Activated CD4-positive, CD25-positive, alpha-beta regulatory T cell treated with anti-CD3 and anti-CD28 coated beads, Interleukin-2, amount 50 U/mL, for 16 hours (primary cell): ENCODE data around the gene CRLF1.

ENCODE experiments used
- DNase-seq: peaks from one replicate; pipeline ENCODE4 v3.0.0-alpha.2; 2020; ENCODE audit warnings: low read depth, low spot score

Gene CRLF1

DNA sequence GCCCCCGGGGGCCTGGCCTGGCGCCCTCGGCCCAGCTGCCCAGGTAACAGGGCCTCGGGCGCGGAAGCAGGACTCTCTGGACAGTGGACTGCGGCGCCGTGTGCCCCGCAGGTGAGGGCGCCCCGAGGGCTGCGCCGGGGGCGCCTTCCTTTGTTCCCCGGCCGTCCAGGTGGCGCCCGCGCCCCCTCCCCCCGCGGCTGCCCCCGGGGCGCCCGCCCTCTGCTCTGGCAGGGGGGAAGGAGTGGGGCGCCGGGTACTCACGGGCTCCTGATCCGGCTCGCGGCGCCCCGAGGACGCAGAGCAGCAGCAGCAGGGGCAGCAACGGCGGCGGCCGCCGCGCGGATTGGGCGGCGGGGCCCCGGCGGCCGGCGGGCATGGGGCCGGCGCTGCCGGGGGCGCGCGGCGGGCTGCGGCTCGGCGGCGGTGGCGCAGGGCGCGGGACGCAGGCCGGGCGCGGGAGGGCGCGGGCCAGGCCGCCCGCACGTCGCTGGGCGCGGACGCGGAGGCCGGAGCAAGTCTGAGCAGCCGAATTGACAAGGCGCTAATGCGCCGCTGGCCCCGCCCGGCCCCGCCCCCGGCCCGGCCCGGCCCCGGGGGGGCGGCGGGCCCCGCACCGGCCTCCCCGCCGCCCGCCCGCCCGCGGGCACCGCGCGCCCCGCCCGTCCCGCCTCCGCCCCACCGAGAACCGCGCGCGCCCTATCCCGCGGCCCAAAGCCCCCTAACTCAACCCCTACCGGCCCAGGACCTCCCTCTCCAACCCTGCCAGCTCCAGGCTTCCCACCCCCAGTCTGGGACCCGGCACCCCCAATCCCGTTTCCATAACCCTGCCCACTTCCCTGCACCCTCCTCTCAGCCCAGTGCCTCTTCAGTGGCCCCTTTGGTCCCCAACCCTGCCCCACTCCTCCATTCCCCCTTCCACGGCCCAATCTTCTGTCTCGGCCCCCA, at the start of gene CRLF1:
CRLF1 (minus strand) TSS at position 519 of the 945 bp plus-strand sequence; CDS start at position 376, 143 bp downstream.
- no peak for DNase-seq

DNA sequence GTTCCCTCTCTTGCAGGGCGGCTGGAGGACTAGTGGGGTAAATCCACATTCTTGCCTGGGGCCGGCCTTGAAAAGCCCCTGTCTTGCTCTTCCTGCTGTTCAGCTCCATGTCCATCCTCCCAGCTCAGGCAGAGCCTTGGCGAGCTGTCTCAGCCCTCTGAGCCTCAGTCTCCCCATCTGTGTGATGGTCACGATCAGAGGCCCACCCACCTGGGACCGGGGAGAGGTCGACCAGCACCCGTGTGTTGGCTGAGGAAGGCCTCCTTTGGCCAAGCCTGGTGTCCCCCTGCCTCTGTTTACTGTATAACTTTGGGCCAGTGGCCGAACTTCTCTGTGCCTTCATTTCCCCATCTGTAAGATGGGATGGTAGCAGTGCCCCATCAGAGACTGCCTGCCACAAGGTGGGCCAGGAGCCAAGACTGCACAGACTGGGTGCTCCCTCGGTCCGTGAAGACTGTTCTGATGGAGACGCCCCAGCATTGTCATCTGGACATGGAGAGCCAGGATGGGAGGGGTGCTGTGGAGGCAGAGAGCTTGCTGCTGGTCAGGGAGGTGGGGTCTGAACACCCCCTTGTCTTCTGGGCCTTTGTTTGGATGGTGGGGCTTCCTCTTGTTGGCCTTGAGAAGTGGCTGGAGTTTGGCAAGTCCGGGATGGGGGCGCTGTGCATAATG, 48.7 kb upstream of the CRLF1 start:
- DNase-seq = no peak

GRCh38 chr19:18654469-18654868, 47.9 kb upstream of the CRLF1 start:
- DNase-seq = no peak

GRCh38 chr19:18653853-18654252, 47.3 kb upstream of the CRLF1 start:
- DNase-seq = no peak

- DNase-seq = no peak
Observed at GRCh38 chr19:18651733-18652132, 45.1 kb upstream of the CRLF1 start.

DNA sequence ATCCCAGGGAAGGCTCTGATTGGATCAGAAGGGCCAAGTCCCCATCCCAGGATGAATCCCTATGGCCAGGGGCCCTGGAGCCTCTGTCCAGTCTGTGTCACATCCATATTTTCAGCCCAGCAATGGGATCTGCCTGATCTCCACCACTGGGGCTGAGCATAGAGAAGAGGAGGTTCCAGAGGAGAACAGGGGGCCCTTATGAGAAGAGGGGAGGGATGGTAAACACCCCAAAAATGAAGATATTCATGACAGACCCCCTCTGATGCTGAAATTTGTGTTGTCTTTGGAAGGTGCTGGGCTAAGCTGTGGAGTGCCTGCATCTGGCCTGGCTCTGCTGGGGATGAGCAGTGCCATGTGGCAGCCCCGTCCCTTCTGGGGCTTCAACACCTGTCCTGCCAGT, 44.7 kb upstream of the CRLF1 start:
- no peak for DNase-seq

- DNase-seq = no peak
Observed at GRCh38 chr19:18650468-18651041, 44.0 kb upstream of the CRLF1 start.

GRCh38 chr19:18650021-18650390, 43.4 kb upstream of the CRLF1 start:
- no peak for DNase-seq

DNA sequence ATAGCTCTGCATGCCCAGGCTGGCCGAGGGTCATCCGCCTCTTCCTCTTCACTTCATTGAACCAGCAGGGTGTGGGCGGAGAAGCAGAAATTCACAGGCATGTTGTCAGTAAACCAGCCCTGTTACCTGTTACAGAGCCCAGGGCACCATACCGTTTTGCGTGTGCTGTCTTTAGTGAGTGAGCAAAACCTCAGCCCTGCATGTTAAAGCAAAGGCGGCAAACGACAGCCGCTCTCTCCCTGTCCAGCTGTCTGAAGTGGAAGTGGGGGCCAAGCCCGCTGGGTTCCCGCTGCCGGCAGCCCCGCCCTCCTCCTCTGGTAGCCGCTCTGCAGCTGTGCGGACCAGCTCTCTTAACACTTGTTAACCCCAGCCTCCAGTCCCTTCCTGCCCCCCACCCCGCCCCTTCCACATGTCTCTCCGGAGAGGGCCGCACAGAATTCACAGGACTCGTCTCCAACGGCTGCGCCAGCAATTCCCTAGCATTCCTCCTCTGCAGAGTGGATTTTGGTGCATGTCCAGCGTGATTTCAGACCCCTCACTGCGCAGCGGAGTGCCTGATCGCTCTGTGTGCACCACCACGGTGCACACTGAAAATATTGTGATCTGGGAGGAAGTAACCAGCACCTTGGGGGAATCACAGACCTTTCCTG, 42.9 kb upstream of the CRLF1 start:
- no peak for DNase-seq

DNA sequence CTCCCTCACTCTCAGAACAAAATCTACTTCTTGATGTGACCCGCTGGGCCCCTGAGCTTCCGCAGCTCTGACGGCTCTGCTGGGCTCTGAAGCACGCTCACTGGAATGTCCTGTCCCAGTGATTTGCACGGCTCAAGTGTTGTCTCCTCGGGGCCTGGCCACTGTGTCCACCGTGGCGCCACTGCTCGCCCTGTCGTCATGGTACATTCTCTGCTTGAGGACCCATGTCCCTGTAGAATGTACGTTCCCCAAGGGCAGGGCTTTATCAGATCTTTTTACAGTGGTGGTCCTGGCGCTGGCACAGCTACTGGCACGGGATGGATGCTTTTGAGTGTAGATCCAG, 42.3 kb upstream of the CRLF1 start:
- no peak for DNase-seq

- DNase-seq = no peak
Observed at GRCh38 chr19:18647807-18648206, 41.2 kb upstream of the CRLF1 start.

- DNase-seq = no peak
Observed at GRCh38 chr19:18647371-18647767, 40.8 kb upstream of the CRLF1 start.

DNA sequence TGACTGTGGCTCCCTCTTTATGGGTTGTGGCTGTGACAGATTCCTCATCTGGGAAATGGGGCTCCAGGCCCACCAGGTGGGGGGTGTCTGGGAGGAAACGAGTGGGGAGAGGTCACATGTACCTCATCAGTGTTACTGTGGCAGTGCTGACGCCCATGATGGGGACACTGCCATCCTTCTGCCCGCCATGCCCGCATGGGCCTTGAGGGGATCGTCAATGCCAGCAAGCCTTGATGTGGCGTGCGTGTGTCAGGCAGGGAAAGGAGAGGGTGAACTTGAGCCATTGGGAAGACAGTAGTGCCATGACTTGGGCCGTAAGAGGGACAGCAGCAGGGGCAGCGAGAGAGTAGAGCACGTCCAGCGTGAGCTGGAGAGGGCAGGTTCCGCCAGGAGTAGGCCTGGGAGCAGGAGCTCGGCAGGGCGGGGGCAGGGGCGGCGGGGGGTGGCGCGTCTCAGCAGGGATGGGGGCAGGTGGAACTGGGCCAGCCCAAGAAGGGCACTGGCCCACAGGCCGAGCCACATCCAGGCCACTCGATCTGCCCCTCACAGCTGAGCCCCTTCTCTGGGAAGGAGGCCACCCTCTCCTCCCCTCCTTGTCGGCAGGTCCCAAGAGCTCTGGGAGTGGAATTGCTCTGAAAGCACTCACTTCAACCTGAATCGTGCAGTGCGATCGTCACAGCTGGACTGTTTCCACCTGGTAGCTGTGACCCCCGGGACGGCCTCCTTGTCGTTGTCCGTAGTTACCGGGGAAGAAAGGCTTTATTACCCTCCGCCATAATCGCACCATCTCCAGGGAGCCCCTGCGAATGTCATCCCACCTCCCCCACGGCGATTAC, 40.2 kb upstream of the CRLF1 start:
- DNase-seq = no peak

- DNase-seq = no peak
Observed at GRCh38 chr19:18645035-18645511, 38.5 kb upstream of the CRLF1 start.

DNA sequence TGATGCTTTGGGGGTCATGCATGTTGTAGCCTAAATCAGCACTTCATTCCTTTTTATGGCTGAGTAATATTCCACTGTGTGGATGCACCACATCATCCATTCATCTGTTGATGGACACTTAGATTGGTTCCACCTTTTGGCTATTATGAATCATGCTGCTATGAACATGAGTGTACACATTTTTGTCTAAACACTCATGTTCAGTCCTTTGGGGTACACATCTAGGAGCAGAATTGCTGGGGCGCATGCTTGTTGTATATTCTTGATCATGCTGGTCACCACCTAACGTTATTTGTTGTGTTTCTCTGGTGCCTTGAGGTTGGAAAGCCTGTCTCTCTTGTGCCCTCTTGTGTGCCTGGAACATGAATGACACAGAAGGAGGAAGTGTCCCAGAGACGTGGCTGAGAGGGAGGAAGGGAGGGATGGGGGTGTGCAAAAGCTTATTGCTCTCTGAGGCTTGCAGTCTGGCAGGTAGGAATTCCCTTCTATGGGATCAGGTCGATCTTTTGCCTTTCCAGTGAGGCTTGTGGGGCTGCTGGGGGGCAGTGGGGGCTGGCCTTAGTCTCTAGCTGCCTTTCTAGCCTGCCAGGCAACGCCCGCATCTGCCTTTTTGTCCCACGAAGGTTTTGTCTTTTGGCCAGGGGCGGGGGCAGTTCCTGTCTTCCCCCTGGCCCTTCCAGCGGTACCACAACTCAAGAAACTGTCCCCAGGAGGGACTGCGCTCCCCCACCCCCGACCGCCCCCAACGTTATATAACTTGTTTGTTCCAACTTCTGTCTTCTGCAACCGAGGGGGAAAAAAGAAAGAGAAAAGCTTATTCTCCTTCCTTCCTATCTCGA, 37.8 kb upstream of the CRLF1 start:
- DNase-seq = no peak

DNA sequence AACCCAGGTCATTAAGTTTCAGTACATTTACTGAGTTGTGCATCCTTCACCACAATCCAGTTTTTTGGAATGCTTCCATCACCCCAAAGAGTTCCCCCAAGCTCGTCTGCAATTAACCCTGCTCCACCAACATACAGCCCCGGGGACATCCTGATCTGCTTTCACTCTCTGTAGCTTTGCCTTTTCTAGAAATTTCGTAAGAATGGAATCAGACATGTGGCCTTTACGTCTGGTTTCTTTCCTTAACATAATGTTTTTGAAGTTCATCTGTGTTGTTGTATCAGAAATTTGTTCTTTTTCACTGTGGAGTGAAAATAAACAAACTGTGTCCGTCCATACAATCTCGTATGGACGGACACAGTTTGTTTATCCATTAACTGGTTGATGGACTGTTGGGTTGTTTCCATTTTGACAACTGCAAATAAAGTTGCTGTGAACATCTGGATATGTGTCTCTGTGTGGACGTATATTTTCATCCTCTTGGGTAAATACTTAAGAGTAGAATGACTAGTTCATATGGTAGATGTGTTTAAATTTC, 33.2 kb upstream of the CRLF1 start:
- no peak for DNase-seq

DNA sequence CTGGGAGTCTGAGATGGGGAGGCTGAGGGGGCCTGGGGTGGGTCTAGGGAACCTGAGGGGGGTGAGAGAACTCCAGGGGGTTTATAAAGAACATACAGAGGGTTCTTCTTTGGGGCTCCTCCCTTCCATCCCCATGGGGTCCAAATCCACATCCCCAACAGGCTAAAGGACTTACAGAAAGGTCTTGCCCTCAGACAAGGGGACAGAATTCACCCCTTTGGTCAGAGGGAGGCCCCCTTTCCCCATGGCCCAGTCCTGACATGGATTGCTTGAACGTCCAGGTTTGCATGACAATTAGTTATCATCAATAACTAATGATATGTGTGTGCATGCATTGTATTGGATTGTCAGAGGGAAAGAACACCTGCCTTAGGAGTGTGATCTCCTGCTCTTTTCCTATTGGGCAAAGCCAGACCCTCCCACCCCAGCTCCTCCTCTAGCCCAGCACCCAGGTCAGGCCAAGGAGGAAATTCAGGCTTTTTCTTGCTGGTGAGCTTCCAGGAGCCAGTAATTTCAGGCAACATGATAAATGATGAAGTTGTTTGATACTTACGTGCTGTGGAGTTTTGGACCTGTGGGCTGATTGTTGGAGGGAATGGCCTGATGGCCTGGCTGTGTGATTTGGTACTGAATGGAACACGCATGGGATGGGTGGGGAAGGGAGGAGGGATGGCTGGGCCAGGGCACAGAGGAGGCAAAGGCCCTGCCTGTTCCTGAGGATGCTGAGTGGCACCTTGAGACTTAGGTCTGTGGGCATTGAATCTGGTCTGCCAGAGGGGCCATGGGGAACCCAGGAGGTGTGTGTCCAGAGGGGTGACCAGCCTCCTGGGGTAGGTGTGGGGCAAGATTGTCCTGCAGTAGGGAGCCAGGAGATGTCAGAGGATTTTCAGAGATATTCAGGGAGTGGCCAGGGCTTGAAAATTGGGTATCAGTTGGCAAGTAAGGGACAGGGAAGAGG, 31.4 kb upstream of the CRLF1 start:
- DNase-seq = no peak

- DNase-seq = no peak
Observed at GRCh38 chr19:18636969-18637629, 30.5 kb upstream of the CRLF1 start, which contains the start of gene KLHL26. TSS of gene KLHL26 (plus strand) at chr19:18637028. CDS start at chr19:18637055, 27 bp downstream.
